Astrocyte of the hippocampus (primary cell): ENCODE measurements around the gene CLCA1.

ENCODE experiments used
- DNase-seq: peaks from one replicate; pipeline ENCODE4 v3.0.0; 2011; ENCODE audit warnings: low read depth, low spot score

Gene CLCA1

GRCh38 chr1:86546787-86547221 lies 78.1 kb downstream of the CLCA1 start, which contains the start of gene CLCA4:
TSS of gene CLCA4 (plus strand) at chr1:86547078. CDS start at chr1:86547120, 42 bp downstream.
- DNase-seq = no peak

DNA sequence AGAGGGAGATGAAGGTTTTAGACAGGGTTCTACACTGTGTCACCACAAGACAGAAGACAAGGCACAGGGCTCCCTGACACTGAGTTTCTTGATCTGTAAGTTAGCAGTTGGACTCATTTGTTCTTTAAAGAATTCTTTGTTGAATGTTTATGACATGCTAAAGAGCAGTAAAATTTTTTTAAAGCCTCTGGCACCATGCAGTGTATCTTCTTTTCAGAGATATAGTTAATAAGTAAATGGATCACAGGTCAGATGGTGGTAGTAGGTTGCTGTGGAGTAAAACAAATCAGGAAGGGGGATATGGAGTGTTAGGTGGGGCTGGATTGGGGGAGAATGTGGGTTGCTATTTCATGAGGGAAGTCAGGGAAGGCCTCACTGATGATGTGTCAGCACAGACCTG lies 80.1 kb downstream of the CLCA1 start:
- no peak for DNase-seq
